ENCODE data around the gene MOCOS. TPM values are rescaled to one million over a fixed set of nuclear protein-coding genes. Genes with fewer than 3 reads are reported as not detected.

The MOCOS gene
- total and polyA plus RNA-seq, 2 of the 8 experiments (the other 6 are each of a cell fraction or from before 2014, with no cell fraction given), result 4.7 to 5.8 TPM

GRCh38 chr18:36176711-36177110 is 10.6 kb upstream of the MOCOS start:
- Histone ChIP-seq H3K27ac (ENCODE audit: low read depth, low read length) (no peak overlapping the region), H2BK5ac (ENCODE audit: low read depth, low read length) (no peak overlapping the region), H3K4me2 (ENCODE audit: insufficient read depth in 1 of 2, low read depth in 2 of 2, low read length in 2 of 2) (no peak overlapping the region), H3K9me3 (ENCODE audit: insufficient read depth in 2 of 2, low read depth in 1 of 2, low read length in 1 of 2) (no peaks in the 10 kb centered on the region), H3K14ac (ENCODE audit: insufficient read length) (no peak overlapping the region), H3K18ac (ENCODE audit: extremely low read depth, low read length) (no peak overlapping the region), H2BK120ac (replicated peaks; ENCODE audit: low read depth, low read length) (no peak overlapping the region), H2BK15ac (ENCODE audit: low read length) (no peak overlapping the region), H4K8ac (ENCODE audit: extremely low read depth, insufficient read depth, low read length) (no peak overlapping the region), H4K91ac (replicated peaks; ENCODE audit: insufficient read length, low read length) (no peak overlapping the region), H3K23ac (ENCODE audit: insufficient read length) (no peak overlapping the region), H3K36me3 (ENCODE audit: control insufficient read depth in 2 of 4, insufficient read depth in 4 of 4, low read length in 3 of 4) (peaks cover 4 to 46% (median 32%) of the 10 kb centered on the region in 4 experiments; a peak in 7 of 8 replicates), H2AK5ac (ENCODE audit: low read depth, low read length) (no peak overlapping the region), H2AFZ (ENCODE audit: low read length) (no peak overlapping the region), H3K79me1 (ENCODE audit: low read depth, low read length) (no peaks in the 10 kb centered on the region), H3K79me2 (ENCODE audit: control insufficient read depth in 1 of 2, insufficient read depth in 2 of 2, low read length in 2 of 2) (no peaks in the 10 kb centered on the region), H3K4me3 (ENCODE audit: extremely low read depth in 1 of 4, insufficient read depth in 2 of 4, low read depth in 3 of 4, low read length in 4 of 4) (no peak overlapping the region), H3K56ac (replicated peaks; ENCODE audit: insufficient read length, low read depth, low read length) (no peak overlapping the region), H3K23me2 (ENCODE audit: low read depth, low read length) (no peaks in the 10 kb centered on the region), H3K4ac (replicated peaks; ENCODE audit: insufficient read length, low read depth, low read length) (no peak overlapping the region), H3K9ac (replicated peaks in 1 of 4; ENCODE audit: extremely low read depth in 1 of 4, low read depth in 3 of 4, low read length in 3 of 4) (no peak overlapping the region), H3K27me3 (replicated peaks in 1 of 4; ENCODE audit: control insufficient read depth in 3 of 4, extremely low read depth in 1 of 4, insufficient read depth in 3 of 4, low read length in 3 of 4) (no peaks in the 10 kb centered on the region), H2BK20ac (ENCODE audit: low read length) (no peak overlapping the region), H4K5ac (ENCODE audit: insufficient read length, low read depth, low read length) (no peak overlapping the region), H4K20me1 (replicated peaks in 1 of 2; ENCODE audit: control insufficient read depth in 1 of 2, insufficient read depth in 2 of 2, low read length in 2 of 2) (peaks cover 0 to 2% of the 10 kb centered on the region in 2 experiments), H2BK12ac (ENCODE audit: low read depth, low read length) (no peak overlapping the region), H3K4me1 (replicated peaks in 1 of 4; ENCODE audit: control insufficient read depth in 3 of 4, insufficient read depth in 4 of 4, low read length in 3 of 4) (no peaks in the 10 kb centered on the region; a peak in 1 of 7 replicates)
- CTCF ChIA-PET (ENCODE audit: partially characterized antibody), result interaction anchor here (1.5 kb wide), 1 partner anchor 24 kb away, joined by 3 read pairs; no protein-coding TSS in a partner anchor
- FAIRE-seq (no peak), DNase-seq (ENCODE audit: low read depth in 1 of 2, low spot score in 2 of 2) (no peak)
- WGBS, 2 experiments (ENCODE audit: extremely low coverage in 1 of 2, insufficient coverage in 1 of 2, insufficient read length in 1 of 2, insufficient replicate concordance in 2 of 2, low coverage in 1 of 2, low lambda C conversion rate in 2 of 2, missing lambda C conversion rate in 1 of 2), result 89% methylated on average over 9 of the region's 9 CpGs; no CpG with 5 or more reads in 1 of the 2 experiments
- POLR2A ChIA-PET (ENCODE audit: partially characterized antibody), result no interaction called here
- TF ChIP-seq SP2 (IDR thresholded peaks at IDR 0.05; ENCODE audit: low read length), result no peak
- TF ChIP-seq ATF2 (IDR thresholded peaks at IDR 0.05; ENCODE audit: low read length), result no peak
- TF ChIP-seq EGR1 (IDR thresholded peaks at IDR 0.05; ENCODE audit: borderline replicate concordance, low read depth, low read length), result no peak
- TF ChIP-seq NANOG (IDR thresholded peaks at IDR 0.05; ENCODE audit: insufficient read depth, low read depth, low read length, poor library complexity, severe bottlenecking), result no peak
- no peak for TF ChIP-seq HDAC2 (IDR thresholded peaks at IDR 0.05; ENCODE audit: borderline replicate concordance in 1 of 2, low read depth in 2 of 2, low read length in 2 of 2)
- TF ChIP-seq E2F6 (IDR thresholded peaks at IDR 0.05), result no peak
- TF ChIP-seq GTF2F1 (IDR thresholded peaks at IDR 0.05; ENCODE audit: borderline replicate concordance, low read depth, low read length), result no peak
- no peak for TF ChIP-seq SUZ12 (IDR thresholded peaks at IDR 0.05; ENCODE audit: low read length)
- no peak for TF ChIP-seq YY1 (IDR thresholded peaks at IDR 0.05; ENCODE audit: low read depth, low read length)
- no peak for TF ChIP-seq CBX8 (IDR thresholded peaks at IDR 0.05; ENCODE audit: borderline replicate concordance, low read depth, low read length)
- no peak for TF ChIP-seq CTBP2 (IDR thresholded peaks at IDR 0.05; ENCODE audit: borderline replicate concordance, insufficient read depth, insufficient read length, low read length)

Measured in H1 (cell line).